Calu3 (cell line): ENCODE measurements around the gene PVALEF. TPM values are rescaled to one million over a fixed set of nuclear protein-coding genes. Genes with fewer than 3 reads are reported as not detected.

Source experiments
- BruUV-seq: library from RNA; stranded (reverse); fragments of 400-500 nt; replicated peaks from 2 replicates; lab custom pipeline; 2021; lab: Mats Ljungman, UMichigan
- CTCF ChIA-PET: fragments of 300-600 bp; sonication (Branson Sonifier 250); formaldehyde crosslinking; loops from one replicate; lab custom pipeline; 2022; ENCODE audit warnings: antibody characterized with exemption; lab: Charles Lee
- DNase-seq: peaks from one replicate; pipeline ENCODE4 v3.0.0; 2022
- H3K27ac Mint-ChIP-seq: one replicate; pipeline ENCODE4 v1.8.0; 2022; ENCODE audit warnings: mixed read lengths; ENCODE audit not compliant: unreplicated experiment
- H3K27me3 Mint-ChIP-seq: one replicate; pipeline ENCODE4 v1.8.0; 2022; ENCODE audit warnings: mixed read lengths; ENCODE audit not compliant: unreplicated experiment
- H3K36me3 Mint-ChIP-seq: one replicate; pipeline ENCODE4 v1.8.0; 2022; ENCODE audit warnings: mild to moderate bottlenecking, moderate library complexity, mixed read lengths; ENCODE audit not compliant: insufficient read depth, unreplicated experiment
- H3K4me1 Mint-ChIP-seq: one replicate; pipeline ENCODE4 v1.8.0; 2022; ENCODE audit warnings: mild to moderate bottlenecking, low read depth, mixed read lengths; ENCODE audit not compliant: unreplicated experiment
- H3K4me3 Mint-ChIP-seq: one replicate; pipeline ENCODE4 v1.8.0; 2022; ENCODE audit warnings: mild to moderate bottlenecking, low read depth, moderate library complexity, mixed read lengths; ENCODE audit not compliant: unreplicated experiment
- H3K9me3 Mint-ChIP-seq: one replicate; pipeline ENCODE4 v1.8.0; 2022; ENCODE audit warnings: low read depth, mixed read lengths; ENCODE audit not compliant: unreplicated experiment
- intact Hi-C: fragments of 100-400 bp; cut with micrococcal nuclease; formaldehyde crosslinking; loops from one replicate; pipeline ENCODE4 v1.10.0; 2022; ENCODE audit not compliant: unreplicated experiment
- total RNA-seq: library from RNA; stranded (reverse); gene quantifications from 2 replicates; pipeline ENCODE4 v1.2.3, GENCODE V29; 2022
- TF ChIP-seq, protein P1 (sequence below): fragments of 200-600 bp; IDR thresholded peaks from one replicate; pipeline ENCODE4 v1.8.0; 2022; ENCODE audit warnings: antibody characterized with exemption; ENCODE audit not compliant: unreplicated experiment

The PVALEF gene
- total RNA-seq, 1 experiment from 2014 or later, result not detected

DNA sequence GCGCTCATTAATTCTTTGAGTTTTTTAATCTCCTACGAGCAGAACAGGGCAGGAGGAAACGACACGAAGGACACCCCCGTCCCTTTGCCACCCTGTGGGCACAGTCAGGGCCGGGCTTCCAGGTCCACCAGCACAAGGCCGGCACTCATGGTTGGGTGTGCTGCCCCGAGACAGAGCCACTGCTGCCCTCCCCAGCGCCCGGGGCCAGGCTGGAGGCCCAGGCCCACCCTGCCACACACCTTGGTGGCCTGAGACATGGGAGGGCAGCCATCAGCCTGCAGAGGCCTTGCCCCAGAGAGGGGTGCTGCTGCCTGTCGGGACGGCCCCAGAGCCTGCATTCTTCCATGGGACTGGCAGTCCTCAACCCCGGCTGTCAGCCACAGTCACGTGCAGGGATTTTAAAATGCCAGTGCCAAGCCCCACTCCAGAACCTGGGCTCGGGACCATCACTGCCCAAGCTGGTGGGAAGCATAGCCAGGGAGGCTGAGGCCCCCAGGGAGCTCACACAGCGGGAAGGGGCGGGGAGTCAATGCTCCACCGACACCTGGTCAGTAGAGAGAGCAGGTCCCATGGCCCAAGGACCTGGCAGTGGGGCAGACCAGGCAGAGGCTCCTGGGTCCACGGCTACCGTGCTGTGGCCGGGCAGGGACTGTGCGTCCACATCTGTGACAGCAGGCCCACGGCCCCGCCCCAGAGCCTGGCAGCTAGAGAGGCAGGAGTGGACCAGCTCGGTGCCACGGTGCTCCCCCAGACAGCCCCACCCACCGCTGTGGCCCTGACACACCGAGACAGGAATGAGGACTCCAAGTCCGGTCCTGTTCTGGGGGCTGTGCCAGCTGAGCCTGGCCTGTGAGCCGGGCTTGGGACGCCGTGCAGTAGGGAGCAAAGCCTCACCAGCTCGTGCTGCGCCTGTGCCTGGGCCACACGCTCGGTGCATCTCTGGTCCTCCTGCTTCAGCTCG lies 29.9 kb downstream of the PVALEF start:
- Mint-ChIP-seq H3K4me1 (no peaks in the 10 kb centered on the region), H3K36me3 (peaks cover 4% of the 10 kb centered on the region), H3K9me3 (no peaks in the 10 kb centered on the region), H3K27me3 (no peaks in the 10 kb centered on the region), H3K27ac (no peak overlapping the region), H3K4me3 (no peak overlapping the region)
- no peak for DNase-seq
- TF ChIP-seq, protein P1, sequence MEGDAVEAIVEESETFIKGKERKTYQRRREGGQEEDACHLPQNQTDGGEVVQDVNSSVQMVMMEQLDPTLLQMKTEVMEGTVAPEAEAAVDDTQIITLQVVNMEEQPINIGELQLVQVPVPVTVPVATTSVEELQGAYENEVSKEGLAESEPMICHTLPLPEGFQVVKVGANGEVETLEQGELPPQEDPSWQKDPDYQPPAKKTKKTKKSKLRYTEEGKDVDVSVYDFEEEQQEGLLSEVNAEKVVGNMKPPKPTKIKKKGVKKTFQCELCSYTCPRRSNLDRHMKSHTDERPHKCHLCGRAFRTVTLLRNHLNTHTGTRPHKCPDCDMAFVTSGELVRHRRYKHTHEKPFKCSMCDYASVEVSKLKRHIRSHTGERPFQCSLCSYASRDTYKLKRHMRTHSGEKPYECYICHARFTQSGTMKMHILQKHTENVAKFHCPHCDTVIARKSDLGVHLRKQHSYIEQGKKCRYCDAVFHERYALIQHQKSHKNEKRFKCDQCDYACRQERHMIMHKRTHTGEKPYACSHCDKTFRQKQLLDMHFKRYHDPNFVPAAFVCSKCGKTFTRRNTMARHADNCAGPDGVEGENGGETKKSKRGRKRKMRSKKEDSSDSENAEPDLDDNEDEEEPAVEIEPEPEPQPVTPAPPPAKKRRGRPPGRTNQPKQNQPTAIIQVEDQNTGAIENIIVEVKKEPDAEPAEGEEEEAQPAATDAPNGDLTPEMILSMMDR, result no peak
- intact Hi-C loops, result no loop called here
- CTCF ChIA-PET, result interaction anchor here (0.5 to 0.7 kb wide), 3 partner anchors 10 to 1573 kb away, joined by 3 to 10 read pairs (median 5); no protein-coding TSS in a partner anchor
- BruUV-seq, result no TSS peak

DNA sequence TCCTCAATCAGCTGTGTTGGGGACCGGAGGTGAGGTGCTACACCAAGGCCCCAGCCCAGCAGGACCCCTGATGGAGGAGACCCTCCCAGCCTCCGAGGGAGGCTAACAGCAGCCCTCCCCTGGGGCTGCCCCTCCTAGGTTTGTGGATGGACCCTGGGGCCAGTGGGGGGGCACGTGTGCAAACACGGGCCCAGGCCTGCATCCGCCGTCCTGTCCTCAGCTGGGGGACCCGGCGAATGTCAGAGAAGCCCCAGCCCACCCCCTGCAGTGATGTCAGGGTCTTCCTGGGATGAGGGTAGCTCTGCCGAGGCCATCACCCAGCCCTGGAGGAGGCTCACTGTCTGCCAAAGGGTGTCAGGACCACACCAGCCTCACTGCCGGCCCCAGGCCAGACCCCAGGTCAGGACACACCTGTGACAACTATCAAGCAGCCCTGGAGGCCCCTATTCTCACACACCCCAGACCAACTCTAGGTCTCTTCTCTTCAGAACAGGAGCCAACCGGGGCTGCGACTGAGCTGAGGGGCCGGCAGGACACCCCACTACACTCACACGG lies 30.7 kb downstream of the PVALEF start:
- Mint-ChIP-seq H3K27me3 (no peaks in the 10 kb centered on the region), H3K4me3 (no peak overlapping the region), H3K4me1 (no peaks in the 10 kb centered on the region), H3K36me3 (peaks cover 3% of the 10 kb centered on the region), H3K9me3 (no peaks in the 10 kb centered on the region), H3K27ac (no peak overlapping the region)
- DNase-seq, result no peak
- no TSS peak for BruUV-seq
- CTCF ChIA-PET, result interaction anchor here (0.6 to 0.7 kb wide), 3 partner anchors 10 to 251 kb away, joined by 3 to 10 read pairs (median 3); no protein-coding TSS in a partner anchor
- TF ChIP-seq, protein P1, result no peak
- intact Hi-C loops, result no loop called here

DNA sequence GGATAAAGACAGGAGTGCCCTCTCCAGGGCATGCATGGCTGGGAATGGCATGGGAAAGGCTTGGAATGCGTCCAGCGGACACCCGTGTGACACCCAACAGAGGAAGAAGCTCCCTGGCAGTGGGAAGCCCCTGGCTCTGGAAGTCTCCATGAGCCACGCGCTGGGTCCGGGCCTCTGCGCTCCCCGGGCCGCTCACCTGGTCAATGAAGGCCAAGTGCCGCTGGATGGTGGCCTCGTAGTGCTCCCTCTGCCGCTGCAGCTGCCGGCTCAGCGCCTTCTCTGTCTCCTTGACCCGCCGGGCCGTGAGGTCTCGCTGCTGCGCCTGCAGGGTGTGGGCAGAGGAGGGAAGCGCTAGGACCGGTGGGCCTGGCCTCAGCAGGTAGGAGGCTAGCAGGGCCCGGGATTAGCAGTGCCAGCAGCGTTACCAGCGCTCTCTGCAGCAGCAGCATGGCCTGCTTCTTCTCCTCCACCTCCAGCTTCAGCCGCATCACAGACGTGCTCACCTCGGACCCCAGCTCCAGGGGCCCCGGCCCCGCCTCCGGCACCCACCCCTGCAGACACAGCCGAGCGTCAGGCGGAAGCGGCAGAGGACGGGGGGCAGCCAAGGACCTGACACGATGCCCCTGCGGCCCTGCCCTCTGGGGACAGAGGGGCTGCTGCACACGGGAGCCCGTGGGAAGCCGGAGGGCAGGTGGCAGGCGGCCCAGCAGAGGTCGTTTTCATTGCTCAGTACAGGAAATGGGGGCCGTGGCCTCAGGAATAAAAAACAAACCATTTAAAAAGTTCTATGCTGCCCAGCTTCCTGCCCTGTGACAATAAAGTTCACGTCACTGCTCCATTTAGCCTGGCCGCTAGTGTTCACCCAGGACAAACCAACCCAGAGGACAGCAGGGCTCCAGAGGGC lies 31.4 kb downstream of the PVALEF start:
- BruUV-seq, result no TSS peak
- CTCF ChIA-PET, result interaction anchor here (0.7 kb wide), 1 partner anchor 250 kb away, joined by 3 read pairs; no protein-coding TSS in a partner anchor
- Mint-ChIP-seq H3K27ac (no peak overlapping the region), H3K9me3 (no peaks in the 10 kb centered on the region), H3K27me3 (no peaks in the 10 kb centered on the region), H3K4me1 (no peaks in the 10 kb centered on the region), H3K36me3 (no peaks in the 10 kb centered on the region), H3K4me3 (no peak overlapping the region)
- DNase-seq, result no peak
- TF ChIP-seq, protein P1, result no peak
- intact Hi-C loops, result no loop called here

- H3K36me3 Mint-ChIP-seq, result no peaks in the 10 kb centered on the region
- DNase-seq, result no peak
- TF ChIP-seq, protein P1, result no peak
- BruUV-seq, result no TSS peak
- no peak overlapping the region for H3K27ac Mint-ChIP-seq
- H3K4me1 Mint-ChIP-seq, result no peaks in the 10 kb centered on the region
- no peaks in the 10 kb centered on the region for H3K9me3 Mint-ChIP-seq
- H3K4me3 Mint-ChIP-seq, result no peak overlapping the region
- CTCF ChIA-PET, result no interaction called here
- intact Hi-C loops, result no loop called here
- no peaks in the 10 kb centered on the region for H3K27me3 Mint-ChIP-seq
Observed at GRCh38 chr17:81197409-81197795, 32.1 kb downstream of the PVALEF start.
